ENCODE results near the gene FAM13A. TPM values are rescaled to one million over a fixed set of nuclear protein-coding genes. Genes with fewer than 3 reads are reported as not detected.

FAM13A gene
- total and polyA plus RNA-seq, 2 donors (not counting 1 experiment from before 2014, with no cell fraction given), result 0.51 to 2.1 TPM

GRCh38 chr4:88846206-88846790, 210.7 kb downstream of the FAM13A start:
- Mint-ChIP-seq H3K27me3 (no peaks in the 10 kb centered on the region), H3K27ac (no peak overlapping the region), H3K9me3 (ENCODE audit: insufficient read depth) (no peaks in the 10 kb centered on the region), H3K4me3 (no peak overlapping the region), H3K4me1 (no peaks in the 10 kb centered on the region)
- no peaks in the 10 kb centered on the region for H3K79me2 ChIP-seq (ENCODE audit: control insufficient read depth, insufficient read depth, low read length)
- H3K4me3 ChIP-seq (ENCODE audit: control extremely low read depth in 1 of 5, extremely low read depth in 1 of 5, insufficient read depth in 1 of 5, low read depth in 2 of 5, low read length in 4 of 5), result no peak overlapping the region
- H3K27me3 ChIP-seq (replicated peaks in 1 of 4; ENCODE audit: control extremely low read depth in 1 of 4, control insufficient read depth in 3 of 4, insufficient read depth in 4 of 4, low read length in 3 of 4), result no peaks in the 10 kb centered on the region
- CTCF ChIA-PET, result interaction anchor here (0.5 to 1.0 kb wide), 2 partner anchors 177 to 332 kb away, joined by 3 read pairs; no protein-coding TSS in a partner anchor
- H2AFZ ChIP-seq (ENCODE audit: insufficient read depth, low read depth, low read length, poor library complexity, severe bottlenecking), result no peak overlapping the region
- no peaks in the 10 kb centered on the region for H3K36me3 ChIP-seq (replicated peaks in 1 of 2; ENCODE audit: control extremely low read depth in 1 of 2, control insufficient read depth in 1 of 2, extremely low read depth in 1 of 2, insufficient read depth in 2 of 2, low read length in 1 of 2)
- H3K27ac ChIP-seq (ENCODE audit: low read length in 2 of 2), result no peak overlapping the region
- POLR2A ChIA-PET, result no interaction called here
- TF ChIP-seq CTCF (IDR thresholded peaks at IDR 0.05) (no peak), EZH2 (IDR thresholded peaks at IDR 0.05; ENCODE audit: borderline replicate concordance, insufficient read depth, low read depth, low read length, poor library complexity, severe bottlenecking) (no peak)
- H3K4me2 ChIP-seq (replicated peaks; ENCODE audit: low read depth, low read length, poor library complexity, severe bottlenecking), result no peak overlapping the region
- no peaks in the 10 kb centered on the region for H3K4me1 ChIP-seq (ENCODE audit: control insufficient read depth in 2 of 2, insufficient read depth in 2 of 2, low read length in 2 of 2)
- ATAC-seq (ENCODE audit: low read depth) (no peak), DNase-seq (no peak)
- no peak overlapping the region for H3K9ac ChIP-seq (ENCODE audit: low read length)
- no CpG with 5 or more reads among the region's 4 CpGs for WGBS (ENCODE audit: insufficient coverage)
- no peaks in the 10 kb centered on the region for H3K9me3 ChIP-seq (ENCODE audit: control extremely low read depth in 1 of 3, control insufficient read depth in 2 of 3, insufficient read depth in 1 of 3, low read length in 2 of 3)
- intact Hi-C loops (cut with micrococcal nuclease), result no loop called here
- no peaks in the 10 kb centered on the region for H4K20me1 ChIP-seq (ENCODE audit: control insufficient read depth, insufficient read depth, low read length, poor library complexity, severe bottlenecking)

GRCh38 chr4:88843067-88843685, 213.8 kb downstream of the FAM13A start:
- no peaks in the 10 kb centered on the region for H3K4me1 Mint-ChIP-seq
- WGBS (ENCODE audit: insufficient coverage), result no CpG with 5 or more reads among the region's 8 CpGs
- H3K9ac ChIP-seq (ENCODE audit: low read length), result no peak overlapping the region

More at GRCh38 chr4:88843067-88843685, 213.8 kb downstream of the FAM13A start:
- no peaks in the 10 kb centered on the region for H3K27me3 ChIP-seq (replicated peaks in 1 of 4; ENCODE audit: control extremely low read depth in 1 of 4, control insufficient read depth in 3 of 4, insufficient read depth in 4 of 4, low read length in 3 of 4)
- no peaks in the 10 kb centered on the region for H3K79me2 ChIP-seq (ENCODE audit: control insufficient read depth, insufficient read depth, low read length)
- ChIA-PET POLR2A (no interaction called here), CTCF (interaction anchor here (0.6 kb wide), 1 partner anchor 14 kb away, joined by 5 read pairs; no protein-coding TSS in a partner anchor)
- H2AFZ ChIP-seq (ENCODE audit: insufficient read depth, low read depth, low read length, poor library complexity, severe bottlenecking), result no peak overlapping the region
- no peak overlapping the region for H3K4me3 ChIP-seq (ENCODE audit: control extremely low read depth in 1 of 5, extremely low read depth in 1 of 5, insufficient read depth in 1 of 5, low read depth in 2 of 5, low read length in 4 of 5)
- no peaks in the 10 kb centered on the region for H3K4me1 ChIP-seq (ENCODE audit: control insufficient read depth in 2 of 2, insufficient read depth in 2 of 2, low read length in 2 of 2)
- no peak for TF ChIP-seq CTCF (IDR thresholded peaks at IDR 0.05)
- Mint-ChIP-seq H3K27me3 (no peaks in the 10 kb centered on the region), H3K27ac (no peak overlapping the region), H3K9me3 (ENCODE audit: insufficient read depth) (no peaks in the 10 kb centered on the region), H3K4me3 (no peak overlapping the region)
- no peaks in the 10 kb centered on the region for H4K20me1 ChIP-seq (ENCODE audit: control insufficient read depth, insufficient read depth, low read length, poor library complexity, severe bottlenecking)
- intact Hi-C loops (cut with micrococcal nuclease), result no loop called here
- DNase-seq, result no peak
- no peak overlapping the region for H3K27ac ChIP-seq (ENCODE audit: low read length in 2 of 2)
- no peaks in the 10 kb centered on the region for H3K9me3 ChIP-seq (ENCODE audit: control extremely low read depth in 1 of 3, control insufficient read depth in 2 of 3, insufficient read depth in 1 of 3, low read length in 2 of 3)
- ATAC-seq (ENCODE audit: low read depth), result no peak
- no peaks in the 10 kb centered on the region for H3K36me3 ChIP-seq (replicated peaks in 1 of 2; ENCODE audit: control extremely low read depth in 1 of 2, control insufficient read depth in 1 of 2, extremely low read depth in 1 of 2, insufficient read depth in 2 of 2, low read length in 1 of 2)
- no peak overlapping the region for H3K4me2 ChIP-seq (replicated peaks; ENCODE audit: low read depth, low read length, poor library complexity, severe bottlenecking)
